ENCODE data around the gene ANKRD29.
"Not testable (repeated sequence)": the region's sequence is repeated elsewhere in the genome, so short reads cannot be mapped to it uniquely, and the experiment has no call there.

Gene ANKRD29

GRCh38 chr18:23641937-23642666 lies 20.6 kb downstream of the ANKRD29 start:
- DNase-seq: no peak

- no peak for DNase-seq
These were observed 21.5 kb downstream of the ANKRD29 start for GRCh38 chr18:23641143-23641720.

GRCh38 chr18:23640052-23640451 lies 22.7 kb downstream of the ANKRD29 start:
- no peak for DNase-seq

GRCh38 chr18:23636433-23636832 lies 26.3 kb downstream of the ANKRD29 start:
- DNase-seq: not testable (repeated sequence)

- DNase-seq: no peak
These were observed 26.7 kb downstream of the ANKRD29 start for GRCh38 chr18:23636071-23636399.

- no peak for DNase-seq
These were observed 27.2 kb downstream of the ANKRD29 start for GRCh38 chr18:23635283-23636070.

GRCh38 chr18:23634692-23635091 lies 28.0 kb downstream of the ANKRD29 start:
- DNase-seq: no peak

- DNase-seq: no peak
These were observed 30.1 kb downstream of the ANKRD29 start for GRCh38 chr18:23632615-23633014.

- no peak for DNase-seq
These were observed 31.0 kb downstream of the ANKRD29 start for GRCh38 chr18:23631746-23632145.

GRCh38 chr18:23631312-23631711 lies 31.4 kb downstream of the ANKRD29 start:
- no peak for DNase-seq

- no peak for DNase-seq
These were observed 33.2 kb downstream of the ANKRD29 start for GRCh38 chr18:23629444-23629946.

- DNase-seq: no peak
These were observed 34.7 kb downstream of the ANKRD29 start for GRCh38 chr18:23627970-23628369.

- no peak for DNase-seq
These were observed 35.4 kb downstream of the ANKRD29 start for GRCh38 chr18:23627321-23627720.

GRCh38 chr18:23626451-23627279 lies 36.0 kb downstream of the ANKRD29 start:
- DNase-seq: no peak

GRCh38 chr18:23623040-23623439 lies 39.7 kb downstream of the ANKRD29 start:
- no peak for DNase-seq

- no peak for DNase-seq
These were observed 43.3 kb downstream of the ANKRD29 start for GRCh38 chr18:23619388-23619881.

GRCh38 chr18:23618862-23619387 lies 43.8 kb downstream of the ANKRD29 start:
- no peak for DNase-seq

GRCh38 chr18:23617412-23618014 lies 45.2 kb downstream of the ANKRD29 start:
- DNase-seq: no peak

- no peak for DNase-seq
These were observed 46.5 kb downstream of the ANKRD29 start for GRCh38 chr18:23616258-23616657.

- DNase-seq: no peak
These were observed 47.8 kb downstream of the ANKRD29 start for GRCh38 chr18:23614891-23615290.

- no peak for DNase-seq
These were observed 48.3 kb downstream of the ANKRD29 start for GRCh38 chr18:23614413-23614812.

GRCh38 chr18:23613091-23613475 lies 49.6 kb downstream of the ANKRD29 start:
- DNase-seq: not testable (repeated sequence)

All from stimulated activated naive CD4-positive, alpha-beta T cell treated with Interleukin-2 at 50 U/mL for 16 hours (primary cell).